Bronchial smooth muscle cell (primary cell): Measurements from ENCODE around the gene TNIK. TPM values are rescaled to one million over a fixed set of nuclear protein-coding genes. Genes with fewer than 3 reads are reported as not detected.

Experiments
- total RNA-seq: library from RNA; depleted of rRNA; stranded (reverse); fragments of >200 nt; gene quantifications from 2 replicates; pipeline ENCODE4 v1.2.1, GENCODE V29; 2014

The TNIK gene
- total RNA-seq, result 14.7 and 15.1 TPM in 2 replicates

GRCh38 chr3:171459942-171460724 is at the start of gene TNIK:
TSS of gene TNIK (minus strand) at chr3:171460405. CDS start at chr3:171460063, 342 bp downstream.

GRCh38 chr3:171026597-171027293 is 433.5 kb downstream of the TNIK start, which contains the start of gene SLC2A2:
TSS of gene SLC2A2 (minus strand) at chr3:171026720. CDS start at chr3:171026670, 50 bp downstream.

